Cardiac atrium fibroblast (primary cell): ENCODE measurements around the gene BUD31. TPM values are rescaled to one million over a fixed set of nuclear protein-coding genes. Genes with fewer than 3 reads are reported as not detected.

Experiments
- total RNA-seq: library from RNA; depleted of rRNA; stranded (reverse); fragments of >200 nt; gene quantifications from 2 replicates; pipeline ENCODE4 v1.2.3, GENCODE V29; 2015

Gene BUD31
- total RNA-seq, result 95.1 and 129 TPM in 2 replicates

GRCh38 chr7:99408379-99409191 is at the start of gene BUD31, which contains the start of gene PDAP1:
Gene BUD31 (plus strand): TSS chr7:99408969. CDS start chr7:99411093, 2,124 bp downstream.
Gene PDAP1 (minus strand): TSS chr7:99408597. CDS start chr7:99408548, 49 bp downstream.

DNA sequence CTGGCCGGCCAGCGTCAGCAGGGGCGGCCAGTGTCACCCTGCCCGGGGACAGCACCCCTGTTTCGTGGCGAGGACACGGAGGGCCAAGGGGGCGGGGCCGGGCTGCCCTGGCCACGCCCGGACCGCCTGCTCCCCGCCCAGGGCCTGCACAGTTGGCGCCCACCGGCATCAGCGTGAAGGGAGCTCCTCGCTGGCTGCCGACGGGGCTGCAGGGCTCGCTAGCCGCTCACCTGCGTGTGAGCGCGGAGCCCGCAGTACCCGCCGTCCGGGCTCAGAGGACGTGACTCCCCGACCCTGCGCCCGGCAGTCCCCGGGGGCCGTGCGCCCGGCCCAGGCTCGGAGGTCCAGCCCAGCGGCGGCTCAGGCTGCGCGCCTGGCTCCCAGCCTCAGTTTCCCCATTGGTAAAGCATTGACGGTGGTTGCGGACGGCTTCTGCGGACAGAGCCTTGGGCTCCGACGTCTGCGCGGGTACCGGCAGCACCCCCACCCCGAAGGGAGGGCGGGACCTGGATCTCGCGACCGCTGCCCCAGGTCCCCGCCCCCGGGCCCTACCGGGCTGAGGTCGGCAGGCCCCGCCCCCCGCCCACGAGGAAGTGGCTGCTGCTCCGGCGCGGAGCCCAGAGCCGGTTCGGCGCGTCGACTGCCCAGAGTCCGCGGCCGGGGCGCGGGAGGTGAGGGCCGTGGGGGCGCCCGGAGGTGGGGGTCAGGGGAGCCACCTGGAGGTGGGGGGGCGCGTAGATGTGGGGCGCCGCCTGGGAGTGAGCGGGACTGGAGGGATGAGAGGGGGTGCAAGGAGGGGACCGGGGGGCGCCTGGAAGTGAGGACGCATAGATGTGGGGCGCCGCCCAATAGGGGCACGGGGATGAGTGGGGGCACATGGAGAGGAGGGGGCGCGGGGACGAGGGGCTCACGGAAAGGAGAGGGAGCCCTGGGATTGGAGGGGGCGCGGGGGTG is 34.4 kb upstream of the BUD31 start, which contains the start of gene ARPC1B:
Gene ARPC1B (plus strand): TSS at position 620 of the 954 bp plus-strand sequence. CDS start 10,985 bp downstream, outside the sequence.

DNA sequence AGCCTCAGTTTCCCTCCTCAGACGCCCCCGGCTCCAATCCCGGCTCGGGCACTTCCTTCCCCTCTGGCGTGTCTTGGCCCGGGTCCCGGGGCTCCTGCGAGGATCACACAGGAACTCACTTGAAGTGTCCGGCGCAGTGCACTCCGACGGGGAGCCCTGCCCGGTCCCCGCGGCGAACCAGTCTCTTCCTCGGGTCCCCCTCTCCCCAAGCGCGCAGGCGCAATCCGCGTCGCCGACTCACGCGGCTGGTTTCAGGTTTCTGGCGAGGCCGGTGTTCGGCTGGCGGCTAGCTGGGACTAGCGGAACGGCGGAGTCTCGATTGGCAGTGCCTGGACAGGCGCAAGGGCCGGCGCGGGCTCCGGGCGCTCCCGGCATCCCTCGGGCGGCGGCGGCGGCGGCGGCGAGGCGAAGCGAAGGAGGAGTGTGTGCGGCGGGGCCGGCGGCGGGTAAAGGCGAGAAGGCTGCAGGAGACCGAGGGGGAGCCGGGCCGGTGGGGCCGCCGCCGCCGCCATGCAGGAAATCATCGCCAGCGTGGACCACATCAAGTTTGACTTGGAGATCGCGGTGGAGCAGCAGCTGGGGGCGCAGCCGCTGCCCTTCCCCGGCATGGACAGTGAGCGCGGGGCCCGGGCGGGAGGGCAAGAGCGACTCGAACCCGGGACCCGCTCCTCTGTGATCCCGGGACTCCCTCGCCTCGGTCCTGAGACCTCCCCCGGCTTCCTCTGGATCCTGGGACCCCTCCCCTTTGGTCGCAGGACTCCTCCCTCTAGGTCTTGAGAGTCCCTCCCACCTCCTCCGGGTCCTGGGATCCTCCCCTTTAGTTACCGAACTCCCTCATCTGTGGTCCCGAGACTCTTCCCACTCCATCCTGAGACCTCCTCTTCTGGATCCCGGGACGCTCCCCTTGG is 30.1 kb downstream of the BUD31 start, which contains the start of the genes CPSF4 and PTCD1:
Gene CPSF4 (plus strand): TSS at position 371 of the 908 bp plus-strand sequence. CDS start 140 bp downstream, at position 511.
Gene PTCD1 (minus strand): TSS at position 226 of the 908 bp plus-strand sequence. CDS start 3,556 bp downstream, outside the sequence.

Other genes with a start within 250 kb of the BUD31 start
- not detected in 2 replicates for gene KPNA7, start 200.9 kb upstream of the BUD31 start, total RNA-seq
- gene MYH16, start 136.1 kb upstream of the BUD31 start, total RNA-seq, result not detected in 2 replicates
- 174 and 198 TPM in 2 replicates for gene ARPC1A, start 83.1 kb upstream of the BUD31 start, total RNA-seq
- gene ARPC1B, start 34.2 kb upstream of the BUD31 start, total RNA-seq, result 262 and 273 TPM in 2 replicates
- 73.5 and 93.5 TPM in 2 replicates for gene PDAP1, start 372 bp upstream of the BUD31 start, total RNA-seq
- 3.8 and 8.6 TPM in 2 replicates for gene PTCD1, start 29.8 kb downstream of the BUD31 start, total RNA-seq
- gene CPSF4, start 30.0 kb downstream of the BUD31 start, total RNA-seq, result 19.1 and 26.0 TPM in 2 replicates
- 3,196 and 5,196 TPM in 2 replicates for gene ATP5MF, start 57.2 kb downstream of the BUD31 start, total RNA-seq
- gene ZNF789, start 63.9 kb downstream of the BUD31 start, total RNA-seq, result 1.9 and 4.0 TPM in 2 replicates
- 17.3 and 22.9 TPM in 2 replicates for gene ZNF394, start 91.3 kb downstream of the BUD31 start, total RNA-seq
- gene ZKSCAN5, start 95.7 kb downstream of the BUD31 start, total RNA-seq, result 7.5 and 9.2 TPM in 2 replicates
- 5.2 and 7.1 TPM in 2 replicates for gene FAM200A, start 143.1 kb downstream of the BUD31 start, total RNA-seq
- 34.7 and 38.7 TPM in 2 replicates for gene ZNF655, start 149.7 kb downstream of the BUD31 start, total RNA-seq
- 1.1 TPM in 1 of 2 replicates, not detected in the other for gene TMEM225B, start 189.3 kb downstream of the BUD31 start, total RNA-seq
- 6.3 and 6.9 TPM in 2 replicates for gene ZSCAN25, start 208.0 kb downstream of the BUD31 start, total RNA-seq